HCT116 (cell line): ENCODE measurements around the gene ELL2. TPM values are rescaled to one million over a fixed set of nuclear protein-coding genes. Genes with fewer than 3 reads are reported as not detected.

Experiments used
- ATAC-seq: fragments of 200-7000 bp; cut with Tn5 transposase; 2 replicates; pipeline ENCODE4 v1.9.1; 2020; ENCODE audit warnings: mild to moderate bottlenecking, moderate library complexity
- BruUV-seq: library from RNA; stranded (reverse); fragments of 400-500 nt; replicated peaks from 2 replicates; lab custom pipeline; 2021; lab: Mats Ljungman, UMichigan
- CTCF ChIA-PET: fragments of 300-600 bp; sonication (Branson Sonifier 250); formaldehyde crosslinking; loops from one replicate; lab custom pipeline; 2021; ENCODE audit warnings: antibody characterized with exemption; lab: Charles Lee
- POLR2A ChIA-PET: fragments of 300-600, 350-600 bp; sonication (Branson Sonifier 250); formaldehyde crosslinking; loops from one replicate; lab custom pipeline; 2021; ENCODE audit warnings: antibody characterized with exemption; lab: Charles Lee
- RAD21 ChIA-PET, 2 experiments: fragments of 300-600 bp; sonication (Branson Sonifier 250); formaldehyde crosslinking; loops; one replicate each; lab custom pipeline; 2023; ENCODE audit warnings: low total read pairs in 2 of 2; ENCODE audit not compliant: uncharacterized antibody in 2 of 2, unreplicated experiment in 2 of 2, low non-redundant PET in 1 of 2; lab: Charles Lee
- DNase-seq: peaks from one replicate; pipeline ENCODE4 v3.0.0-alpha.2; 2010; ENCODE audit warnings: low read depth, low spot score
- H2AFZ ChIP-seq: fragments of 200-600 bp; shearing (Covaris generic), sonication (generic); 2 replicates; pipeline ENCODE4 v1.6.1; 2017; ENCODE audit warnings: low read depth, mixed run types, mixed read lengths, antibody characterized with exemption, low read length; ENCODE audit not compliant: poor library complexity, severe bottlenecking
- H3K27ac ChIP-seq: 2 replicates; pipeline ENCODE4 v1.5.1; 2012; ENCODE audit warnings: low read depth, low read length
- H3K27me3 ChIP-seq: fragments of 200-600 bp; sonication (generic); 2 replicates; pipeline ENCODE4 v1.6.1; 2016; ENCODE audit warnings: mixed run types, low read length, mixed read lengths; ENCODE audit not compliant: insufficient read depth
- H3K36me3 ChIP-seq, 2 experiments: fragments of 200-500 bp in 1 of 2; fragments of 200-600 bp in 1 of 2; sonication (Bioruptor generic) in 1 of 2; sonication (generic) in 1 of 2; 2 replicates each; pipeline versions ENCODE4 v1.5.1 to v1.6.1; 2014 to 2016; ENCODE audit warnings: low read length in 2 of 2, inconsistent platforms in 1 of 2, mixed read lengths in 1 of 2, mixed run types in 1 of 2; ENCODE audit not compliant: insufficient read depth in 2 of 2, control insufficient read depth in 1 of 2
- H3K4me1 ChIP-seq, 2 experiments: fragments of 200-600 bp in 1 of 2; sonication (generic) in 1 of 2; 2 replicates each; pipeline versions ENCODE4 v1.5.1 to v1.6.1; 2012 to 2017; ENCODE audit warnings: low read length in 2 of 2, inconsistent platforms in 1 of 2, mild to moderate bottlenecking in 1 of 2, mixed read lengths in 1 of 2, mixed run types in 1 of 2, moderate library complexity in 1 of 2; ENCODE audit not compliant: insufficient read depth in 2 of 2, control insufficient read depth in 1 of 2
- H3K4me2 ChIP-seq: fragments of 200-600 bp; sonication (generic); 2 replicates; pipeline ENCODE4 v1.6.1; 2017; ENCODE audit warnings: mixed run types, low read length, mixed read lengths
- H3K4me3 ChIP-seq, 2 experiments: fragments of 200-600 bp in 1 of 2; sonication (generic) in 1 of 2; replicated peaks in 1 of 2; 2 replicates each; pipeline ENCODE4 v1.5.1; 2011 to 2016; ENCODE audit warnings: low read length in 2 of 2, control low read depth in 1 of 2, low read depth in 1 of 2, mild to moderate bottlenecking in 1 of 2, mixed read lengths in 1 of 2, mixed run types in 1 of 2
- H3K79me2 ChIP-seq: fragments of 200-600 bp; sonication (generic); 2 replicates; pipeline ENCODE4 v1.6.1; 2017; ENCODE audit warnings: mild to moderate bottlenecking, mixed run types, low read length, moderate library complexity, mixed read lengths; ENCODE audit not compliant: insufficient read depth
- H3K9ac ChIP-seq: fragments of 200-600 bp; sonication (generic); 2 replicates; pipeline ENCODE4 v1.6.1; 2016; ENCODE audit warnings: low read length, mixed read lengths
- H3K9me2 ChIP-seq: fragments of 200-600 bp; sonication (generic), shearing (Covaris generic); 2 replicates; pipeline ENCODE4 v1.6.1; 2017; ENCODE audit warnings: mixed run types, mild to moderate bottlenecking, moderate library complexity; ENCODE audit not compliant: insufficient read depth
- H3K9me3 ChIP-seq, 2 experiments: fragments of 200-500 bp in 1 of 2; fragments of 200-600 bp in 1 of 2; sonication (Bioruptor generic) in 1 of 2; sonication (generic) in 1 of 2; 2 replicates each; pipeline ENCODE4 v1.6.1; 2014 to 2017; ENCODE audit warnings: low read length in 2 of 2, mixed read lengths in 2 of 2, inconsistent platforms in 1 of 2, low read depth in 1 of 2, mild to moderate bottlenecking in 1 of 2, mixed run types in 1 of 2, moderate library complexity in 1 of 2; ENCODE audit not compliant: control insufficient read depth in 1 of 2, insufficient read depth in 1 of 2
- H4K20me1 ChIP-seq: fragments of 200-600 bp; sonication (generic), shearing (Covaris generic); 2 replicates; pipeline ENCODE4 v1.6.1; 2017; ENCODE audit warnings: mixed run types, mild to moderate bottlenecking, moderate library complexity; ENCODE audit not compliant: insufficient read depth
- CEBPB ChIP-seq: IDR thresholded peaks from 2 replicates; pipeline ENCODE4 v1.6.1; 2012; ENCODE audit warnings: low read depth
- CTCF ChIP-seq, 3 experiments: fragments of 200-600 bp in 1 of 3; sonication (generic) in 1 of 3; IDR thresholded peaks in 2 of 3; conservative IDR thresholded peaks in 1 of 3; 2 replicates each; pipeline ENCODE4 v1.5.1; 2012 to 2017; ENCODE audit warnings: low read depth in 2 of 3, low read length in 2 of 3, antibody characterized with exemption in 1 of 3, borderline replicate concordance in 1 of 3, control low read depth in 1 of 3, mild to moderate bottlenecking in 1 of 3, mixed read lengths in 1 of 3, mixed run types in 1 of 3, moderate library complexity in 1 of 3; ENCODE audit not compliant: insufficient read depth in 1 of 3
- EGR1 ChIP-seq: IDR thresholded peaks from 2 replicates; pipeline ENCODE4 v1.6.1; 2012; ENCODE audit warnings: low read depth
- ELF1 ChIP-seq: IDR thresholded peaks from 2 replicates; pipeline ENCODE4 v1.6.1; 2012; ENCODE audit warnings: low read depth, borderline replicate concordance
- FOSL1 ChIP-seq: IDR thresholded peaks from 2 replicates; pipeline ENCODE4 v1.6.1; 2012; ENCODE audit warnings: low read depth
- JUND ChIP-seq: IDR thresholded peaks from 2 replicates; pipeline ENCODE4 v1.6.1; 2012
- MAX ChIP-seq: IDR thresholded peaks from 2 replicates; pipeline ENCODE4 v1.6.1; 2012
- POLR2AphosphoS5 ChIP-seq: IDR thresholded peaks from 2 replicates; pipeline ENCODE4 v1.6.1; 2011; ENCODE audit warnings: mild to moderate bottlenecking, low read depth, low read length, moderate library complexity
- RAD21 ChIP-seq: IDR thresholded peaks from 2 replicates; pipeline ENCODE4 v1.6.1; 2012; ENCODE audit warnings: low read depth, mild to moderate bottlenecking
- SIN3A ChIP-seq: IDR thresholded peaks from 2 replicates; pipeline ENCODE4 v1.6.1; 2012; ENCODE audit warnings: low read depth
- SP1 ChIP-seq: IDR thresholded peaks from 2 replicates; pipeline ENCODE4 v1.6.1; 2012; ENCODE audit warnings: low read depth
- TCF7L2 ChIP-seq: IDR thresholded peaks from 2 replicates; pipeline ENCODE4 v1.7.0; 2011; ENCODE audit warnings: borderline replicate concordance, inconsistent platforms; ENCODE audit not compliant: insufficient read depth, insufficient read length; ENCODE audit errors: extremely low read depth
- YY1 ChIP-seq: IDR thresholded peaks from 2 replicates; pipeline ENCODE4 v1.6.1; 2011; ENCODE audit warnings: low read length, low read depth, moderate library complexity, mild to moderate bottlenecking; ENCODE audit not compliant: insufficient replicate concordance; ENCODE audit errors: extremely low read depth
- ZBTB33 ChIP-seq: IDR thresholded peaks from 2 replicates; pipeline ENCODE4 v1.6.1; 2011; ENCODE audit warnings: mild to moderate bottlenecking, low read length, moderate library complexity; ENCODE audit not compliant: insufficient replicate concordance; ENCODE audit errors: extremely low read depth
- ZNF274 ChIP-seq: fragments of 200-500 bp; sonication (Bioruptor generic); IDR thresholded peaks from 2 replicates; pipeline ENCODE4 v1.6.1; 2014; ENCODE audit warnings: mild to moderate bottlenecking, low read depth, low read length, inconsistent platforms
- intact Hi-C: fragments of 100-400 bp; cut with micrococcal nuclease; formaldehyde crosslinking; loops from 2 replicates; pipeline ENCODE4 v1.10.0; 2022
- total RNA-seq: library from RNA; stranded (reverse); gene quantifications from one replicate; pipeline ENCODE4 v1.2.1, GENCODE V29; 2021; ENCODE audit not compliant: unreplicated experiment

Gene ELL2
- total RNA-seq, 1 experiment from 2014 or later, result 29.8 TPM

GRCh38 chr5:95857185-95857945 lies 104.3 kb downstream of the ELL2 start:
- ChIA-PET RAD21 (no interaction called here), POLR2A (no interaction called here), CTCF (interaction anchor here (0.9 kb wide), 1 partner anchor 479 kb away, joined by 3 read pairs; no protein-coding TSS in a partner anchor)
- no peaks in the 10 kb centered on the region for H4K20me1 ChIP-seq
- BruUV-seq, result no TSS peak
- no peak overlapping the region for H3K27ac ChIP-seq
- no peaks in the 10 kb centered on the region for H3K36me3 ChIP-seq
- no peak overlapping the region for H3K4me3 ChIP-seq
- ATAC-seq (no peak), DNase-seq (no peak)
- no peak overlapping the region for H3K4me2 ChIP-seq
- H3K9ac ChIP-seq, result no peak overlapping the region
- TF ChIP-seq JUND (no peak), EGR1 (no peak), SP1 (no peak), MAX (no peak), CTCF (IDR thresholded peaks at IDR 0.05 in 2 of 3, conservative IDR thresholded peaks at IDR 0.05 in 1 of 3; ENCODE audit: borderline replicate concordance in 1 of 3, insufficient read depth in 1 of 3, low read depth in 2 of 3, low read length in 2 of 3) (no peak), YY1 (no peak), ELF1 (no peak), POLR2AphosphoS5 (no peak), CEBPB (no peak), SIN3A (no peak), ZBTB33 (no peak), RAD21 (no peak), FOSL1 (no peak), ZNF274 (no peak), TCF7L2 (no peak)
- intact Hi-C loops, result no loop called here
- no peaks in the 10 kb centered on the region for H3K9me2 ChIP-seq
- H2AFZ ChIP-seq, result no peak overlapping the region
- H3K9me3 ChIP-seq, result no peaks in the 10 kb centered on the region
- no peaks in the 10 kb centered on the region for H3K27me3 ChIP-seq
- peaks cover 6 to 40% of the 10 kb centered on the region in 2 experiments; a peak in 3 of 4 replicates for H3K4me1 ChIP-seq
- H3K79me2 ChIP-seq, result no peaks in the 10 kb centered on the region
